Smooth muscle cell (in vitro differentiated cells): ENCODE data around the gene PIP5K1B. TPM values are rescaled to one million over a fixed set of nuclear protein-coding genes. Genes with fewer than 3 reads are reported as not detected.

Source experiments
- DNase-seq: peaks from one replicate; lab custom pipeline; 2025; ENCODE audit not compliant: unreplicated experiment; lab: John Stamatoyannopoulos, UW
- H2AFZ ChIP-seq: fragments of 200-600 bp; sonication (generic); 2 replicates; pipeline ENCODE4 v1.6.0; 2016; ENCODE audit warnings: antibody characterized with exemption, low read depth, mild to moderate bottlenecking
- H3F3A ChIP-seq: fragments of 200-600 bp; sonication (generic); 2 replicates; pipeline ENCODE4 v1.6.0; 2017; ENCODE audit warnings: antibody characterized with exemption, low read depth
- H3K27ac ChIP-seq: fragments of 200-600 bp; sonication (generic); 2 replicates; pipeline ENCODE4 v1.5.1; 2016; ENCODE audit warnings: low read depth, mild to moderate bottlenecking
- H3K27me3 ChIP-seq: fragments of 200-600 bp; sonication (generic); 2 replicates; pipeline ENCODE4 v1.6.1; 2016; ENCODE audit warnings: low read depth, mild to moderate bottlenecking
- H3K36me3 ChIP-seq: fragments of 200-600 bp; sonication (generic); 2 replicates; pipeline ENCODE4 v1.5.1; 2016; ENCODE audit warnings: low read depth
- H3K4me1 ChIP-seq: fragments of 200-600 bp; sonication (generic); 2 replicates; pipeline ENCODE4 v1.5.1; 2016; ENCODE audit warnings: low read depth
- H3K4me2 ChIP-seq: fragments of 200-600 bp; sonication (generic); 2 replicates; pipeline ENCODE4 v1.6.0; 2016; ENCODE audit warnings: mild to moderate bottlenecking
- H3K4me3 ChIP-seq: fragments of 200-600 bp; sonication (generic); 2 replicates; pipeline ENCODE4 v1.5.1; 2016; ENCODE audit warnings: mild to moderate bottlenecking
- H3K79me2 ChIP-seq: fragments of 200-600 bp; sonication (generic); 2 replicates; pipeline ENCODE4 v1.6.0; 2016; ENCODE audit warnings: low read depth, mild to moderate bottlenecking
- H3K9ac ChIP-seq: fragments of 200-600 bp; sonication (generic); 2 replicates; pipeline ENCODE4 v1.6.0; 2016; ENCODE audit warnings: low read depth
- H3K9me3 ChIP-seq: fragments of 200-600 bp; sonication (generic); replicated peaks from 2 replicates; pipeline ENCODE4 v1.5.1; 2016; ENCODE audit warnings: low read depth
- H4K20me1 ChIP-seq: fragments of 200-600 bp; sonication (generic); 2 replicates; pipeline ENCODE4 v1.6.0; 2016; ENCODE audit warnings: low read depth
- CTCF ChIP-seq: fragments of 200-600 bp; sonication (generic); IDR thresholded peaks from 2 replicates; pipeline ENCODE4 v1.5.1; 2017; ENCODE audit warnings: borderline replicate concordance, mild to moderate bottlenecking, antibody characterized with exemption; ENCODE audit not compliant: insufficient read depth, poor library complexity, severe bottlenecking
- WGBS: methylation state at CpG from one replicate; pipeline ENCODE4 v1.1.7; 2016; ENCODE audit warnings: low lambda C conversion rate; 5-methylcytosine and 5-hydroxymethylcytosine counted together
- polyA plus RNA-seq: library from polyadenylated mRNA; unstranded; fragments of >200 nt; fragmentation: Nextera tagmentation; extraction: Ambion mirVana; gene quantifications from 2 replicates; pipeline ENCODE4 v1.2.1, GENCODE V29; 2016
- total RNA-seq: library from RNA; depleted of rRNA; stranded (reverse); fragments of >200 nt; gene quantifications from 2 replicates; pipeline ENCODE4 v1.2.3, GENCODE V29; 2014

PIP5K1B gene, protein sequence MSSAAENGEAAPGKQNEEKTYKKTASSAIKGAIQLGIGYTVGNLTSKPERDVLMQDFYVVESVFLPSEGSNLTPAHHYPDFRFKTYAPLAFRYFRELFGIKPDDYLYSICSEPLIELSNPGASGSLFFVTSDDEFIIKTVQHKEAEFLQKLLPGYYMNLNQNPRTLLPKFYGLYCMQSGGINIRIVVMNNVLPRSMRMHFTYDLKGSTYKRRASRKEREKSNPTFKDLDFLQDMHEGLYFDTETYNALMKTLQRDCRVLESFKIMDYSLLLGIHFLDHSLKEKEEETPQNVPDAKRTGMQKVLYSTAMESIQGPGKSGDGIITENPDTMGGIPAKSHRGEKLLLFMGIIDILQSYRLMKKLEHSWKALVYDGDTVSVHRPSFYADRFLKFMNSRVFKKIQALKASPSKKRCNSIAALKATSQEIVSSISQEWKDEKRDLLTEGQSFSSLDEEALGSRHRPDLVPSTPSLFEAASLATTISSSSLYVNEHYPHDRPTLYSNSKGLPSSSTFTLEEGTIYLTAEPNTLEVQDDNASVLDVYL
- total RNA-seq (0.09 TPM in 1 of 2 replicates, not detected in the other), polyA plus RNA-seq (not detected in 2 replicates)

DNA sequence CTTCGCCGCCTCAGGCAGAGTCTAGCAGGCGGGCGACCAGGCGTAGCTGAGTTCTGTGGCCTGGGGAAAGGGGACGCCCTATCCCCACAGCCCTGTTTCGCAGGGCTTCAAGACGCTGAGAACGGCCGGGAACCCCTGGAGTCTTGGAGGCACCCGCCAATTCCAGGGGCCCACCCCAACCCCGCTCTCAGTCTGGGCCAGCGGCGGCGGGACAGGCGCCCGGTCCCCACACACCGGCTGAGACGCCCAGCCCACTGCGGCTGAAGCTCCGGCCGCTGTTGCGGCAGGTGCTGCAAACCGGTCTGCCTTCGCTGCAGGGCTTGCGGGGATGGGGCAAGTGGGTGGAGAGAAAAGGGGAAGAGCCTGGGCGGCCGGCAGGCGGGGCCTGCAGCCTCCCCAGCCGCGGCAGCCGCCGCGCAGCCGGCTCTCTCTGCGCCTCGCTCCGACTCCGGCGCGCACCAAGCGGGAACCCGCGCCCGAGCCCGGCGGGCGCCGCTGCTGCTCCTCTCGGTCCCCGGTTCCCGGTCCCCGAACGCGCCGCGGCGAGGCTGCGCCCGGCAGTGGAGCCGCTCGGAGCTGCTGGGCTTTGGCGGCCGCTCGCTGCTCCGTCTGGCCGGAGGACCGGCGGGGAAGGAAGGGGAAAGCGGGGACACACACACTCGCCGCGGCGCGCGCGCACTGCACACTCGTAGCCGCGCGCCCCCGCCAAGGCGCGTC is at the start of gene PIP5K1B:
Gene PIP5K1B, plus strand, starts transcription at position 427 of the 717 bp plus-strand sequence. CDS start 117,375 bp downstream, outside the sequence.
- Histone ChIP-seq H3K79me2 (no peaks in the 10 kb centered on the region), H3K9ac (no peak within 1 kb of the TSS), H3K36me3 (no peaks in the 10 kb centered on the region), H3K4me1 (no peaks in the 10 kb centered on the region), H2AFZ (peak within 1 kb of the TSS; percentile 43), H3K4me2 (peak within 1 kb of the TSS; percentile 88), H3F3A (no peaks in the 10 kb centered on the region), H3K27me3 (peaks cover 67% of the 10 kb centered on the region), H3K4me3 (peak within 1 kb of the TSS; percentile 71), H3K27ac (no peak within 1 kb of the TSS), H3K9me3 (no peaks in the 10 kb centered on the region), H4K20me1 (no peaks in the 10 kb centered on the region)
- DNase-seq, result no peak
- under 1% methylated on average over 68 of the region's 84 CpGs for WGBS
- no peak for TF ChIP-seq CTCF

DNA sequence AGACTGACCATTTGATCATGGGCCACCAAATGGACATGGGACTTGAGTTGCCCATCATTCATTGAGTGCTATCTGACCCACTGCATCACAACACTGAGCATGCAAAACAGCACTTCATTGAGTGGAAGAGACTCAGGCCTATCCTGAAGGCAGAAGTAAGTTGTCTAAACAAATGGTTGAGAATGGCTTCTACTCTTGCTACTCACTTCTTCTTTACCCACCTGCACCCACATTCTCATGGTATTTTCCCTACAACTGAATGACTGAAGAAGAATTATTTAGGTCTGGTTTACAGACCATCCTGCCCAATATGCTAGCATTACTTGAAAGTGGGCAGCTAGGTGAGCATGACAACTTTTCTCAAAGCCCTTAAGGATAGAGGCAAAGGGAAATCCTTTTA is 41.0 kb upstream of the PIP5K1B start:
- Histone ChIP-seq H3K4me1 (no peaks in the 10 kb centered on the region), H2AFZ (no peak overlapping the region), H3K9me3 (no peaks in the 10 kb centered on the region), H4K20me1 (no peaks in the 10 kb centered on the region), H3K27ac (no peak overlapping the region), H3K27me3 (no peaks in the 10 kb centered on the region), H3K9ac (no peak overlapping the region), H3K4me3 (no peak overlapping the region), H3K79me2 (no peaks in the 10 kb centered on the region), H3K4me2 (no peak overlapping the region), H3K36me3 (no peaks in the 10 kb centered on the region), H3F3A (no peaks in the 10 kb centered on the region)
- TF ChIP-seq CTCF, result no peak
- DNase-seq, result no peak

GRCh38 chr9:68668127-68668526 is 36.9 kb upstream of the PIP5K1B start:
- no peak overlapping the region for H3K9ac ChIP-seq
- WGBS, result 83% methylated on average over 1 of the region's 1 CpG
- no peak overlapping the region for H3K27ac ChIP-seq
- no peak overlapping the region for H3K4me2 ChIP-seq
- DNase-seq, result no peak
- H3F3A ChIP-seq, result no peaks in the 10 kb centered on the region
- H2AFZ ChIP-seq, result no peak overlapping the region
- TF ChIP-seq CTCF, result no peak
- no peak overlapping the region for H3K4me3 ChIP-seq
- H3K27me3 ChIP-seq, result no peaks in the 10 kb centered on the region
- no peaks in the 10 kb centered on the region for H4K20me1 ChIP-seq
- H3K4me1 ChIP-seq, result no peaks in the 10 kb centered on the region
- no peaks in the 10 kb centered on the region for H3K9me3 ChIP-seq
- no peaks in the 10 kb centered on the region for H3K79me2 ChIP-seq
- no peaks in the 10 kb centered on the region for H3K36me3 ChIP-seq
